Motor neuron (in vitro differentiated cells): ENCODE data around the gene SNRPB2. TPM values are rescaled to one million over a fixed set of nuclear protein-coding genes. Genes with fewer than 3 reads are reported as not detected.

Source experiments
- ATAC-seq, 8 experiments: fragments of 200-7000 bp; cut with Tn5 transposase; replicated peaks in 6 of 8; 2 replicates each; pipeline ENCODE4 v1.8.0; 2021; ENCODE audit warnings: mild to moderate bottlenecking in 8 of 8, moderate library complexity in 8 of 8
- H3K27ac ChIP-seq, 2 donors: fragments of 250-450 bp; sonication (Bioruptor Pico); 2 replicates each; pipeline ENCODE4 v1.9.0; 2021; ENCODE audit warnings: antibody characterized with exemption in 2 of 2, mild to moderate bottlenecking in 2 of 2, moderate library complexity in 1 of 2
- H3K4me1 ChIP-seq, 2 donors: fragments of 250-450 bp; sonication (Bioruptor Pico); replicated peaks in 1 of 2; 2 replicates each; pipeline ENCODE4 v1.6.1; 2021; ENCODE audit warnings: antibody characterized with exemption in 2 of 2, mild to moderate bottlenecking in 2 of 2, moderate library complexity in 1 of 2
- H3K4me3 ChIP-seq, 5 donors: fragments of 250-450 bp; sonication (Bioruptor Pico); 2 replicates each; pipeline ENCODE4 v1.9.0; 2021; ENCODE audit warnings: antibody characterized with exemption in 5 of 5, mild to moderate bottlenecking in 5 of 5, moderate library complexity in 4 of 5
- WGBS, 10 experiments: fragments of 450-650 bp; shearing (Covaris generic); methylation state at CpG; one replicate each; pipeline ENCODE4 v1.0.0; 2022; 5-methylcytosine and 5-hydroxymethylcytosine counted together
- in situ Hi-C, 9 experiments: fragments of 400-800 bp; cut with MboI; loops; one replicate each; pipeline ENCODE4 v1.15.0; 2021; ENCODE audit warnings: low sequenced_read_pairs in 9 of 9, low pct_unique_long_range_greater_than_20kb in 2 of 9; ENCODE audit not compliant: unreplicated experiment in 9 of 9
- total RNA-seq, 8 experiments: library from RNA; unstranded; fragments of 300-600 nt; gene quantifications; 2 replicates each; pipeline versions ENCODE4 v1.2.3 to v1.2.4, GENCODE V29; 2022

SNRPB2 gene
- total RNA-seq, 8 experiments from 2014 or later = 66.4 to 128 (median 88.8) TPM

DNA sequence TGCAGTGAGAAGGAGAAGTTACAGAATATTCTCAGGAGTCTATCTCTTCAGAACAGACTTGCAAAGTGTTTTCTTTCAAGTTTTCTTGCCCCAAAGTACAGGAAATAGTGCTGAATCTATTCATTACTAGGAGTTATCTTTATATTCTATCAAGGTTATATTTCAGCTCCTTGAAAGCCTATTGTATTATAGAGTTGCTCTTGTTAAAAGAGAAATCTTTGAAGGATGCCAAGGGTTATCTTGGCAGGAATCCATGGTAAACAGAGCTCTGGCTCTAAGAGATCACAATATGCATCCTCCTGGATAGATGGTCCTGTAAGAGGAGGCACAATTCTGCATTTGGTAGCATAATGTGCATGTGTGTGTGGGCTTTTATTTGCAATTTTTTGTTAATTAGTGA, 21.2 kb upstream of the SNRPB2 start:
- peaks cover 8 to 17% of the 10 kb centered on the region in 2 donors for H3K4me1 ChIP-seq
- H3K4me3 ChIP-seq = no peak overlapping the region
- no peak overlapping the region for H3K27ac ChIP-seq
- in situ Hi-C loops = no loop called here
- ATAC-seq = peak in 2 of 8 experiments; percentile 80

DNA sequence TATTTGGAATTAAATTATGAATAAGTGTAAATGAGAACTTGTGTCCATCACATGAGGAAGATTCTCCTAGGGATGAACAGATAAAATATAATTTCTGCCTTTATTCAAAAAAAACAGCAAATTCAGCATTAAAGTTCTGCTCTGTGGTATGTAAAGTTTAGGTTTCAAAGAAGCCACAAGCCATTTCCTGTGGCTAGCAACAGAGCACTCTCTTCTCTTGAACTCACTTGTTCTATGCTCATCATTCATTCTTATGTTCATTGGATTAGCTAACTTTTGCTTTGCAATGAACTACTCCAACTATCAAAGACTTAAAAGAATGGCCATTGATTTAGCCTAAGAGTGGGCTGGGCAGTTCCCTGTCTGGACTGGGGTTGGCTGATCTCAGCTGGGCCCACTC, 20.8 kb upstream of the SNRPB2 start:
- H3K4me3 ChIP-seq = no peak overlapping the region
- in situ Hi-C loops = no loop called here
- H3K4me1 ChIP-seq = peaks cover 8 to 17% of the 10 kb centered on the region in 2 donors
- H3K27ac ChIP-seq = no peak overlapping the region
- ATAC-seq = peak in 2 of 8 experiments; percentile 14

DNA sequence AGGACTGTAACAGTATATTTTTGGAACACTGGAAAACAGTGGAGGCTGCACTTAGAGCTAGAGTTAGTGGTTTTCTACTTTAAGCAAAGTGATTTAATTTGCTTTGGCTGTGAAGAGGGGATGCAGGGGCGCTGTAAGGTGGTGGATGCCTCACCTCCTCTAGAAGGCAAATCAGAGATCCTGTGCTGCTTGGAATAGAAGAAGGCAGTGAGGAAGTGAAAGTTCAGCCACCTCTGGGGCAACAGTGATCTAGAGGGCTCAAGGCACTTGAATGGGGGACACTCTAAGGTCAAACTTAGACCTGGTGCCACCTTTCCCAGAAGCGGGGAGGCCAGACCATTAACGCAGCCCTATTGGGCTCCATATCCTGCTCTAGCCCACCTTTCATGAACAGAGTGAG, 19.0 kb upstream of the SNRPB2 start:
- in situ Hi-C loops = no loop called here

DNA sequence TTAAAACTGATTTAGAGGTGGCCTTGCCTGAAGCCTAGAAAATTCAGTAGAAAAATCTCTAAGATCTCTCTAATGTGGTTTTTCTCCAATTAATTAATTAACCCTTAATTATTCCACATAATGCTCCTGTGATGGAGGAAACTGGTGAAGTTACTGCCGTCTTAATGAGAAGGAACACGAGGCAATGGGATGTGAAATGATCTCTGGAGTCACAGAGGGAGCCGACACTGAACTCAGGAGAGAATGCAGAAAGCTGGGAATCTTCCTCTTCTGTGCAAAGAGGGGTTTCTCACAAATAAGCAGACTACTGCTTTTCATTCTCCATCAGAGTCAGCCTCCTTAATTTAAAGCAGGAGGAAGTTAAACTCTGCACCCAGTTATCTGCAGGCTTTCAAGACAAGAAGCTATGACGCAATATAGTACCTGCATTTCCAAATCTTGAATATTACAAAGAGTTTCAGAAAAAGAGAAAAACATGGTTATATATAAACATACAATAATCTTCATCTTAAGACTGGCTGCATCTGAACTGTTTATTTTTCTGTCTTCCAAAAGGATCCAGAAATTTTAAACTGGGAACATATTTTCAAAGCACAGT, 18.1 kb upstream of the SNRPB2 start:
- 25 to 100% (median 72%) methylated on average over 1 to 4 of the region's 4 CpGs; no CpG with 5 or more reads in 1 of the 10 experiments for WGBS, 10 experiments
- no peak for ATAC-seq
- Histone ChIP-seq H3K4me1 (peaks cover 15 to 28% of the 10 kb centered on the region in 2 donors), H3K27ac (no peak overlapping the region), H3K4me3 (no peak overlapping the region)
- in situ Hi-C loops = no loop called here

More for the DNA sequence above, 19.0 kb upstream of the SNRPB2 start:
- Histone ChIP-seq H3K4me1 (peaks cover 15 to 28% of the 10 kb centered on the region in 2 donors), H3K27ac (no peak overlapping the region), H3K4me3 (no peak overlapping the region)
- WGBS, 10 experiments = 70 to 100% (median 100%) methylated on average over 2 to 3 of the region's 3 CpGs; no CpG with 5 or more reads in 5 of the 10 experiments
- ATAC-seq = no peak

DNA sequence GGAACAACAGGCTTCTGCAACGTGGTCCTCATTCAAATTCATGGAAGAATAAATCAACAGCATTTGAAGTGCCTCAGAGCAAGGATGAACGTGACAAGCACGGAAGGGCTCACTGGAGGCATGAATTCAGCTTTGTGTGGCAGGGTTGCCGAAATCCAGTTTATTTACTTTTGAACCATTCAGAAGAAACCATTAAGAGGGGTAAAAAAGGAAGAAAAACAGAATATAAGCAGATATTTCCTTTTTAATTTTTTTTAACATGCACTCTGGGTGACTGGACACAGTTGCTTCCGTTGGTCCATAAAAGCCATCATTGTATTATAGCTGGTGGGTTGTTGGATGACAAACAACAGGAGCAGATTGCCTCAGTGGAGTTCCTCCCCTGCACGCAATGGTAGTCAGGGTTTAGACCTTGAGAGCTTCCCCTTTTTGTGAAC, 17.3 kb upstream of the SNRPB2 start:
- peak in 5 of 8 experiments; percentile 82 to 93 (median 84) for ATAC-seq
- Histone ChIP-seq H3K4me1 (peaks cover 15 to 28% of the 10 kb centered on the region in 2 donors), H3K27ac (no peak overlapping the region), H3K4me3 (no peak overlapping the region)
- 20 to 100% (median 48%) methylated on average over 1 to 6 of the region's 6 CpGs; no CpG with 5 or more reads in 1 of the 10 experiments for WGBS, 10 experiments
- in situ Hi-C loops = no loop called here

DNA sequence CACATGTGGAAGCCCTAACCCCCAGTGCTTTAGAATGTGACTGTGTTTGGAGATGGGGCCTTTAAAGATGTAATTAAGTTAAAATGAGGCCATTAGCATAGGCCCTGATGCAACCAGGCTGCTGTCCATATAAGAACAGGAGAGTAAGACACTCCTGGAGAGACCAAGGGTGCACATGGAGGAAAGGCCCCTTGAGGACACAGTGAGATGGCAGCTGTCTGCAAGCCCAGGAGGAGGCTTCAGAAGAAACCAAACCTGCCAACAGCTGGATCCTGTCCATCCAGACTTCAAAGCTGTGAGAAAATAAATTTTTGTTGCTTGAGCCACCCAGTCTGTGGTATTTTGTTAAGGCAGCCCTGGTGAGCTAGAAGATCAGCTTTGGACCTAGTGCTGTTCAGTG, 16.8 kb upstream of the SNRPB2 start:
- peak in 1 of 8 experiments; percentile 48 for ATAC-seq
- in situ Hi-C loops = no loop called here

DNA sequence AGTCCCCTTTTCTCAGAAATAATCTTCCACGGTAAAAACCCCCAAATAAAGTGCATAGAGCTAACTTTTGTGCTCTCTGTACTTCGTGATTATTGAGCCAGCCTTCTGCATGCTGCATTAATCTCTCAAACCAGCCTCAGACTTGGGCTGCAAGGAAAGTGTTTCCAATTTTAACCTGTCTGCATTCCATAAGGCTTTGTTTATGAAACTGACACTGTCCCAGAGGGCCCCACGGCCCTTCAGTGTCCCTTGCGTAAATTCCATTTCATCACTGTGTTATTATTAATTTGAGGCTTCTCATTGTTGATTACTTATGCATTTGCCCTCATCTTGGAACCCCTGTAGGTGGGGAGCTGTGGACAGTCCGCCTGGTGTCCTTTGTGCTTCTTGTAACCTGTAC, 15.6 kb upstream of the SNRPB2 start:
- Histone ChIP-seq H3K27ac (peak overlapping the region; percentile 38 to 45), H3K4me1 (peaks cover 15 to 28% of the 10 kb centered on the region in 2 donors), H3K4me3 (no peak overlapping the region)
- peak in 1 of 8 experiments; percentile 37 for ATAC-seq
- WGBS, 10 experiments = 17 to 100% (median 68%) methylated on average over 1 to 5 of the region's 5 CpGs
- in situ Hi-C loops = no loop called here

More for the DNA sequence above, 16.8 kb upstream of the SNRPB2 start:
- Histone ChIP-seq H3K27ac (no peak overlapping the region), H3K4me1 (peaks cover 15 to 28% of the 10 kb centered on the region in 2 donors), H3K4me3 (no peak overlapping the region)

DNA sequence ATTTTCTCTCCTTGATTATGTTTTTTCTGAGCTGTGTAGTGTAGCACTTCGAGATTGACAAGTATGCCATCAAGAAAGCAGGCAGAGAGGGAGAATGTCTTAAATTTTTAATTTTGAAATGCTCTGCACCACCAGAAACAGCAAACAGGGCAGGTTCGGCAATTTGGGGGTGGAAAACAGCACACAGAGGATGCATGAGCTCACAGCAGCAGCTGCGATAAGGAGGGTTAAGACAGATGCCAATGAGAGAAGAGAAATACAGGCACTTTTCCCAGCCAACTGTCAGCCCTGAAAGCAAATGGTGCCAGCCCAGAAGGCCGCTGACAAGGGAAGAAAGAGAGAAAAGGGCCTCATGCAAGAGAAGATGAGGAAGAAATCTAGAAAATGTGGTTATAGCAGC, 15.1 kb upstream of the SNRPB2 start:
- no peak overlapping the region for H3K4me3 ChIP-seq
- peak overlapping the region; percentile 38 to 45 for H3K27ac ChIP-seq
- peak in 2 of 8 experiments; percentile 25 to 29 for ATAC-seq

DNA sequence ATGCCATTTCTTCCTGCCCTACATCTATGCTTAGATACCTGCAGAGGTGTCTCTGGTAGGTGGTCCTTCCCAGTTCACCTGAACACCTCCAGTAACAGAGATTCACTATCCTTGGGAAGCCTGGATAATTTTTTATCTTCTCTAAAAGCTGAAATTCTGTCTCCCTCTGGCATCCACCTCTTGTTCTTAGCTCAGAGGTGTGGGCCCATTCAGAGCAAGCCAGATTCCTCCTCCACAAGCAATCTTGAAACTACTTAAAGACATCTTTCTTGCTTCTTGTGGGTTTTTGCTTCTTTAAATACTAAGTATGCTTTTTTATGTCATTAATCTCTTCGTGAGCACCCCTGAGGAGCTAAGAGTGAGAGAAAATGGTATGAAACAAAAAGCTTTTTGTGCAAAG, 10.4 kb upstream of the SNRPB2 start:
- no peak for ATAC-seq
- H3K4me3 ChIP-seq = no peak overlapping the region
- peaks cover 4 to 8% of the 10 kb centered on the region in 2 donors for H3K4me1 ChIP-seq
- H3K27ac ChIP-seq = no peak overlapping the region
- WGBS, 10 experiments = 0 to 100% (median 78%) methylated on average over 1 of the region's 1 CpG; no CpG with 5 or more reads in 2 of the 10 experiments
- in situ Hi-C loops = no loop called here

More for the DNA sequence above, 15.1 kb upstream of the SNRPB2 start:
- WGBS, 10 experiments = 9 to 85% (median 65%) methylated on average over 2 to 4 of the region's 4 CpGs; no CpG with 5 or more reads in 2 of the 10 experiments
- peaks cover 15 to 28% of the 10 kb centered on the region in 2 donors for H3K4me1 ChIP-seq
- in situ Hi-C loops = no loop called here

DNA sequence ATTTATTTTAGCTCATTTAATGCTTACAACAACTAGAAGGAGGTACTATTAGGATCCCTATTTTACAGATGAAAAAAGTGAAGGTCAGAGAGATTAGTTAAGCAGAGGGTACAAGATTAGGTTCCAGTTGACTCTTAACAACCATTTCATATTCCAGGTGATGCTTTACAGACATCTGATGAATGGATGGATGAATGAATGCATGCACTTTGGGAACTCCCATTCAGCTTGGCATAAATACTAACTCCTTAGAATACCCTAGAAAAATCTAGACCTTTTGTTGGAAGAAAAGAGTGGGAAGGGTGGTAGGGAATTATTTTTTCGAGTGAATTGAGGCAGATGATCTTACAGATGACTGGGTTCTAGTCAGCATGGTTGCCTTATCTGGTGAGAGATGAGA, 746 bp upstream of the SNRPB2 start:
- in situ Hi-C loops = no loop called here
- H3K4me3 ChIP-seq = peak overlapping the region in 1 of 5 donors; percentile 98
- WGBS, 10 experiments = 100% methylated on average over 1 of the region's 1 CpG; no CpG with 5 or more reads in 6 of the 10 experiments
- no peak for ATAC-seq
- no peak overlapping the region for H3K27ac ChIP-seq
- H3K4me1 ChIP-seq = peaks cover 9 to 11% of the 10 kb centered on the region in 2 donors

DNA sequence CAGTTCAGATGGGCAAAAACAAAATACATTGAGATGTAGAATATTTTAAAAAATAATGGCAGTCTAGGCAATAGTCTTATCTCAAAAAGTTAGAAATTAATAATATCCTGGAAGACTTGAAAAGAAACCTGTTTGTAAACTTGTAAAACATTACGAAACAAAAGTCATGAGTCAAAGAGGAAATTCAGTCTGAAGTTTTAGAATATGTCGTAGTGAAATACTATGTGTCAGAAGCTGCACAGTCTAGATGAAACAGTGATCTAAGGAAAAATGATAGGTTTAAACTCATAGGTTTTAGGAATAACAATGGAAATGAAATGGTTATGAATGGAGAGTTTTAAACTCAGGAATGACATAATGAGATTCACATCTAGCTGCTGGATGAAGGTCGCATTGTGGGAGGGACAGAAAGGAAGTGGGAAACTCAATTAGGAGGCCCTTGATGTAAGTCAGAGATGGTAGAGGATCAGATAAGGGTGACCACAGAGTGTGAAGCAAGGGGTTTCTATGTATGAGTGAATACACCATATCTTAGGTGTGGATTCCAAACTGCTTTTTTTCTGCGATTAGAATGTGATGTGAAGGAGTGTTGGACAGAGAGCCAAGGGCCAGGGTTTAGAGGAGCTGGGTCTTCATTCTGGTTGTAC, 2.8 kb downstream of the SNRPB2 start:
- H3K4me3 ChIP-seq = no peak overlapping the region
- WGBS, 10 experiments = 91 to 100% (median 96%) methylated on average over 1 to 4 of the region's 4 CpGs
- ATAC-seq = no peak
- no peak overlapping the region for H3K27ac ChIP-seq
- H3K4me1 ChIP-seq = peaks cover 9 to 11% of the 10 kb centered on the region in 2 donors
- in situ Hi-C loops = no loop called here

DNA sequence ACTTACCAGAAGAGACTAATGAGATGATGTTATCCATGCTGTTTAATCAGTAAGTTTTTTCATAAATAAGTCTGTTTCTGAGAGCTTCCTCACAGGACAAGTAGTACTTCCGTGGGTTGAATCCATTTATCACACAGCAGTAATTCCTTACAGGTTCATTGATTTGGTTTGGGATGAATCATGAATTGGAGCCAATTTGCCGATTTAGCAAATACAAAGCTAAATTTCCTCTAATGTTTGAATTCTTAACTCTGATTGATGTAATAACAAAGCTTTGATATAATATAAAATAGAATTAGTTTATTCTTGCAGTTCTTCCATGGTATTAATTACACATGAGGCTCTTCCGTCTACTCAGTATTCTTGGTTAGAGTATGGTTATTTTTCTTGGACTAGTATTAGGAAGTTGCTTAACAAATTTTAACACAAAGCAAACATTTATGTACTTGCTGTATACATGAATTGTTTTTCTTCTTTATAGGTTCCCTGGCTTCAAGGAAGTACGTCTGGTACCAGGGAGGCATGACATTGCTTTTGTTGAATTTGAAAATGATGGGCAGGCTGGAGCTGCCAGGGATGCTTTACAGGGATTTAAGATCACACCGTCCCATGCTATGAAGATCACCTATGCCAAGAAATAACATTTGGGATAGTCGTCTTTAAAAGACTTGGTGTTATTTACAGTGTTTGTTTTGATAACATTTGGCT, 10.7 kb downstream of the SNRPB2 start:
- Histone ChIP-seq H3K4me3 (no peak overlapping the region), H3K4me1 (no peaks in the 10 kb centered on the region), H3K27ac (no peak overlapping the region)
- ATAC-seq = no peak
- in situ Hi-C loops = no loop called here
- WGBS, 10 experiments = 90 to 100% (median 95%) methylated on average over 3 to 6 of the region's 6 CpGs

DNA sequence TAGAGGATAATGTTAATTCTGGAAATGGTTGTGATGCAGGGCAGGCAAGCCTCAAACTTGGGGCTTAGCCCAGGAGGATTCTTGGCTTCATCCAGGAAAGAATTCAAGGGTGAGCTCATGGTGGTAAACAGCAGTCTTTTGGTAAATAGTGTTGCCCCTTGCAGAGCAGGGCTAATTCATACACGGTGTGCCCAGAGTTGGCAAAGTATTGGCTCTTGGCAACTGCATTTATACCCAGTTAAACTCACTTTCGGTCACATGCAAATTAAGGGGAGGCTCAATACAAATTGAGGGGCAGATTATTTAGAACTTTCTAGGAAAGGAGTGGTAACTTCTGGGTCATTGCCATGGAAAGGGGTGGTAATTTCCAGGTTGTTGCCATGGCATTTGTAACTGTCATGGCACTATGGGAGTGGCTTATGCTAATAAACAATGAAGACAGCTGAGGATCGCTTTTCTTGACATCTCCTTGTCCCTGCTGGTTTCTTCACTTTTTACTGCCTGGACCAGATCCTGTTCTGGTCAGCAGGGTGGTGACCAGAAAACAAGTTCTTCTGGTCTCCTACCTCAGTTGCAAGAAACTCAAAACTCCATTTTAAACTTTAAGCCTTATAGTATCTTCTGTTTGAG, 14.5 kb downstream of the SNRPB2 start:
- 47 to 89% (median 72%) methylated on average over 2 to 3 of the region's 3 CpGs; no CpG with 5 or more reads in 1 of the 10 experiments for WGBS, 10 experiments
- no peaks in the 10 kb centered on the region for H3K4me1 ChIP-seq
- in situ Hi-C loops = no loop called here
- no peak overlapping the region for H3K27ac ChIP-seq
- peak in 3 of 8 experiments; percentile 46 to 69 (median 46) for ATAC-seq
- H3K4me3 ChIP-seq = no peak overlapping the region
